HFF-Myc (cell line): ENCODE results near the gene DNAH8.
"Not testable (repeated sequence)": the region's sequence is repeated elsewhere in the genome, so short reads cannot be mapped to it uniquely, and the experiment has no call there.

Experiments
- DNase-seq: peaks from one replicate; pipeline ENCODE4 v3.0.0-alpha.2; 2011; ENCODE audit warnings: low read depth; ENCODE audit errors: extremely low read depth
- H3K4me3 ChIP-seq: replicated peaks from 2 replicates; pipeline ENCODE4 v1.5.1; 2011; ENCODE audit warnings: low read depth, mild to moderate bottlenecking, control low read depth, low read length
- CTCF ChIP-seq: IDR thresholded peaks from 2 replicates; pipeline ENCODE4 v1.5.1; 2012; ENCODE audit warnings: mild to moderate bottlenecking, low read depth, low read length, control low read depth; ENCODE audit errors: missing control alignments

Gene DNAH8

GRCh38 chr6:38687043-38687353 lies 28.1 kb upstream of the DNAH8 start:
- no peak overlapping the region for H3K4me3 ChIP-seq
- DNase-seq: no peak
- TF ChIP-seq CTCF: no peak

- no peak for DNase-seq
- TF ChIP-seq CTCF: no peak
- no peak overlapping the region for H3K4me3 ChIP-seq
Observed at GRCh38 chr6:38687549-38687948, 27.6 kb upstream of the DNAH8 start.

- TF ChIP-seq CTCF: no peak
- no peak for DNase-seq
- no peak overlapping the region for H3K4me3 ChIP-seq
Observed at GRCh38 chr6:38688579-38689087, 26.5 kb upstream of the DNAH8 start.

- H3K4me3 ChIP-seq: no peak overlapping the region
- no peak for DNase-seq
- no peak for TF ChIP-seq CTCF
Observed at GRCh38 chr6:38695227-38695900, 19.7 kb upstream of the DNAH8 start.

- DNase-seq: no peak
- no peak for TF ChIP-seq CTCF
- no peak overlapping the region for H3K4me3 ChIP-seq
Observed at GRCh38 chr6:38695933-38696332, 19.2 kb upstream of the DNAH8 start.

GRCh38 chr6:38696345-38696744 lies 18.8 kb upstream of the DNAH8 start:
- no peak for DNase-seq
- no peak overlapping the region for H3K4me3 ChIP-seq
- TF ChIP-seq CTCF: no peak

GRCh38 chr6:38697846-38698245 lies 17.3 kb upstream of the DNAH8 start:
- no peak for TF ChIP-seq CTCF
- H3K4me3 ChIP-seq: no peak overlapping the region
- DNase-seq: no peak

- not testable (repeated sequence) for DNase-seq, H3K4me3 ChIP-seq
Observed at GRCh38 chr6:38699702-38700101, 15.4 kb upstream of the DNAH8 start.
